GM19023 (cell line): ENCODE data around the gene MKNK2.
"Not testable (repeated sequence)": the region's sequence is repeated elsewhere in the genome, so short reads cannot be mapped to it uniquely, and the experiment has no call there.

Source experiments
- ATAC-seq: cut with Tn5 transposase; IDR thresholded peaks from one replicate; pipeline ENCODE4 v1.9.1; 2021; ENCODE audit warnings: mild to moderate bottlenecking, moderate library complexity; ENCODE audit not compliant: unreplicated experiment

MKNK2 gene

GRCh38 chr19:1997353-1998233, 53.5 kb downstream of the MKNK2 start:
- ATAC-seq, result no peak

- no peak for ATAC-seq
Measured at GRCh38 chr19:1992759-1993260, 58.2 kb downstream of the MKNK2 start.

GRCh38 chr19:1991018-1991913, 59.8 kb downstream of the MKNK2 start:
- ATAC-seq, result no peak

GRCh38 chr19:1990230-1991017, 60.6 kb downstream of the MKNK2 start:
- no peak for ATAC-seq

- ATAC-seq, result no peak
Measured at GRCh38 chr19:1989513-1990229, 61.4 kb downstream of the MKNK2 start.

- ATAC-seq, result not testable (repeated sequence)
Measured at GRCh38 chr19:1988464-1988863, 62.6 kb downstream of the MKNK2 start.
